ENCODE measurements around the gene METTL5.

- TF ChIP-seq CTCF (IDR thresholded peaks at IDR 0.05 in 2 of 3, conservative IDR thresholded peaks at IDR 0.05 in 1 of 3; ENCODE audit: borderline replicate concordance in 1 of 3, insufficient read depth in 1 of 3, low read depth in 2 of 3, low read length in 2 of 3) (no peak), POLR2A (IDR thresholded peaks at IDR 0.05; ENCODE audit: borderline replicate concordance, extremely low read depth, insufficient read depth, insufficient read length) (no peak)
These were observed 44.2 kb upstream of the METTL5 start for GRCh38 chr2:169868951-169869350.
